GM18505 (cell line): ENCODE measurements around the gene PITRM1.
A peak's percentile ranks its signal among the peaks of the same experiment; 100 is the strongest.

Experiments used
- ATAC-seq: cut with Tn5 transposase; IDR thresholded peaks from one replicate; pipeline ENCODE4 v1.9.1; 2021; ENCODE audit not compliant: unreplicated experiment
- POLR2A ChIP-seq: IDR thresholded peaks from 4 replicates; pipeline ENCODE4 v1.6.1; 2011; ENCODE audit warnings: borderline replicate concordance; ENCODE audit not compliant: insufficient read depth, insufficient read length; ENCODE audit errors: extremely low read depth

The PITRM1 gene

DNA sequence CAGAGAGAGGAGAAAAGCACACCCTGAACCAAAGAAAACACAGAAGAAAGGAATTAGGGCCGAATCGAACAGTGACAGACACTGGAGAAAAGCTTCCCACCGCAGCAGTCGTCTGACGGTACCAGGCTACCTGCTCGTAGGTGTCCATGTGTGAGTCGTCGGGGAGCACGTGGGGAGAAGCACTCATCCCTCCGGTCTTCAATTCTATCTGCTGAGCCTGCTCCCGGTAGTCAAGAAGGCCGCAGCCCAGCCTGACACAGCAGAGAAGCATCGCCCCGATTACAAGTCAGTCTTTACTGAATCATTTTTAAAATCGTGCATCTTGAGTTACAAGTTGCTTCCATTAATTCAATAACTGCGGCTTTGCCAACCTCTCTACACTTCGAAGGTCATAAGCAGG is 24.5 kb downstream of the PITRM1 start:
- ATAC-seq = no peak
- no peak for TF ChIP-seq POLR2A

- no peak for ATAC-seq
- no peak for TF ChIP-seq POLR2A
These were observed 25.3 kb downstream of the PITRM1 start for GRCh38 chr10:3147117-3147820.

- no peak for ATAC-seq
- TF ChIP-seq POLR2A = no peak
These were observed 26.3 kb downstream of the PITRM1 start for GRCh38 chr10:3146289-3146688.

DNA sequence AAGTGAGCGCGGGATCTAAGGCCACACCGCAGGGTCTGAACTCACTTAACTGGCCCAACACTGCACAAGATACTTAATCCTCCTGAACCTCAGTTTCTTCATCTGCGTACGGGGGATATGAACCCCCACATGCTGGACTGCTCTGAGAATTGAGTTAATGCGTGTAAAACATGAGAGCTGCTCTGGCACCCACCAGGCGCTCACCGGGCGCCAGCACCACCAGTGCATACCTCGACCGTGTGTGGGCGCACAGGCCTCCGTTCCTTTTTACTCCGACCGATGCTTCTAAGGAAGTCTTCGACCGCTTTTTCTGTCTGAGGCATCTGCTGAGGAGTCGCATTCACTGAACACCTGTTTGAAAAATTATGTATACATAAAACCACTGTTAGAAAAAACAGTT is 27.2 kb downstream of the PITRM1 start:
- no peak for TF ChIP-seq POLR2A
- no peak for ATAC-seq

DNA sequence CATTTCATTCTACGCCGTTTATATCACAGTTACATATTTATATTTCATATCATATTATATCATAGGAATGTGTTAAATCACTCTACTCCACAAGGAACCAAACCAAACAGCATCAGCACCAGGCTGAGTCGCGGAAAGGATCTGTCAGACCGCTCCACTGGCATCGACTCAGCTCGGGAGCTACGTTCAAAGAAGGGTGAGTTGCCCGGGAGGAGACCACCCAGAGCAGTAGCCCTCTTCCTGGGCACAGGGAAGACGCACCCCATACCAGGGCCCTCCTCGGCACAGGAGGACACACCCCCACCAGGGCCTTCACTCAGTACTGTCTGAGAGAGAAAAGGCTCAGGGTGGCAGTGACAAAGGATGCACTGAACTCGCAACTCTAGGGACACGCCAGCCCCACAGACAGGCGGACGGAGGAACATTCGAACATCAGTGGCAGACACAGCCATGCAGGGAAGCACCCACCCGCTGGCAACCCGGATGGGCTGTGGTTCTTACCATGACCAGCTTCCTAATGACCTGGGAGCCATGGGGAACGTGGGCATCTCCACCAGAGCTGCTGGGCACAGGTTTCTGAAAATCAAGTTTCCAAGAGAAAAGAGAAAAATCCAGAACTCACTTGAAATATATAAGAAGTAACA is 28.7 kb downstream of the PITRM1 start:
- ATAC-seq = no peak
- no peak for TF ChIP-seq POLR2A

DNA sequence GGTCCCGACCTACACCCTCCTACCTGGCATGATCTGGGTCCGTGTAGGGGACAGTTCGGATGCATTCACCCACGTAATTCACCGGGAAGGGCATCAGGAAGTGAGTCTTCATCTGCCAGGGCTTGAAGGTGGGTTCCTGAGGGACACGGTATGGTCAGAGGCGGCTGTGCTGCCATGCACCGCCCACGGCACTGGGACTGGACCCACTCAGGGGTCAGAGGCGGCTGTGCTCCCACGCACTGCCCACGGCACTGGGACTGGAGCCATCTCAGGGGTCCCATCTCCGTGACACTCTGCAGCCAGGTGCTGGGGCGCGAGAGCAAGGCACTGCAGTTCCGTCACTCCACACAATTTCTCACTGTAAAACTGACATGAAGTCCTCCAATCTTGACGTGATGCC is 29.2 kb downstream of the PITRM1 start:
- TF ChIP-seq POLR2A = no peak
- ATAC-seq = no peak

DNA sequence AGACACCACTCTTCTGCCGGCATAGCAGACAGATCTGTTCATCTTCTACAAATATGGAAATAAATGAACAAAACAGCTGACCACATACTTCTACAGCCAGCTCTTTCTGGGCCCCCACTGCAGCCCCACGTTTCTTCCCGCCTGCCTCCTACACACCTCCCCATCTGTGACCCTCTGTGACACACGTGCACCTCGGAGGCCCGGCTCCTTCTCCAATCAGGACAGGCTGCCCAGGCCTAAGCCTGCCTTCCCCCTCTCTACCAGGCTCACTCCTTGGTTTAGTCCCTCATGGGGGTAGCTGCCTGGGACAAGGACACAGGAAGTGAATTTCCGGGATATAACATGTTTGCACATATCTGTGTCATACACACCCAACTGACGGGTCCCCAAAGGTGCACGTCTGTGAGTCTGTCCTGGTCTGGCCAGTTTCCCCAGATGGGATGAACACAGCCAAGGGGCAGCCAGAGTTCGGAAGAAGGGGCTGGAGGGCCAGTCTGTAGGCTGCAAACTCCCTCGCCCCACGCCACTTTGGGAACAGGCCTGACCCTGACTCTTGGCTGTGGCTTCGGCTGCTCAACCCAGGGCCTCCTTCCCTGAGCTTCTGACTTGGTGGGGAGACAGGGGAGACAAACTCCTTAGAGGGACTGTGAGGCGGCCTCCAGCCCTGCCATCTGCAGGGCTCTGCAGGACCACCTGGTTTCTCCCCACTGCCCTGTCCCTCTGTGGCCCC is 30.3 kb downstream of the PITRM1 start:
- no peak for ATAC-seq
- no peak for TF ChIP-seq POLR2A

DNA sequence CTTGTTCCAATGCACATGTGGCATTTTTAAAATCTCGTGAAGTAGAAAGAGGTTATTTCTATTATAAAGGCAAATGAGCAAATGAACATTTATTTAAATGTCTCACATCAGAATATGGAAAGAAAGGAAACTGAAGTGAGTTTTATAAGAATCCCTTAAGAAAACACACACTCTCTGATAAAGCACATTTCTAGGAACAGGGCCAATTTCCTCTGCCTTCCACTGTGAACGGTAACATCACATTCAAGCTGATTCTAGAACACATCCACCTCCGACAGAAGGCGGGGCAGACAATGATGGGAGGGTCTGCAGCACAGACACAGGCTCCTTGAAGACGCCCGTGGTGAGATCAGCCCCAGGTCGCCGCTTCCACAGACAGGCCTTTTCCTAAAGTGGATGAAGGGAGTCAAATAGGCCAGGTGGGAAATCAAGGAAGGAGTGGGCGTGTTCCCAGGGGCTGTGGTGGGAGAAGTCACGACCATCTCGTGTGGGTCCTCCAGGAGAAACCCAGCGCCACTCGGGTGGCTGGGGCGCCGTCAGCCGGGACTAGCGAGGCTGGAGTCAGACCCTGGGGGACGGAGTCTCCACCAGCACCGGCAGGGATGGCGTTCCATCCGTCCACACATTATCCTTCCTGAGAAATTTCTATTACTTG is 31.1 kb downstream of the PITRM1 start:
- ATAC-seq = no peak
- no peak for TF ChIP-seq POLR2A

- no peak for ATAC-seq
These were observed 32.3 kb downstream of the PITRM1 start for GRCh38 chr10:3140280-3140679.

GRCh38 chr10:3139216-3139910 is 33.2 kb downstream of the PITRM1 start:
- TF ChIP-seq POLR2A = no peak
- ATAC-seq = no peak

More at GRCh38 chr10:3140280-3140679, 32.3 kb downstream of the PITRM1 start:
- TF ChIP-seq POLR2A = no peak

GRCh38 chr10:3137958-3138726 is 34.4 kb downstream of the PITRM1 start:
- ATAC-seq = no peak
- TF ChIP-seq POLR2A = no peak

GRCh38 chr10:3136763-3137611 is 35.6 kb downstream of the PITRM1 start:
- no peak for TF ChIP-seq POLR2A
- no peak for ATAC-seq

- TF ChIP-seq POLR2A = peak; percentile 29
- ATAC-seq = no peak
These were observed 36.2 kb downstream of the PITRM1 start for GRCh38 chr10:3136336-3136735.
